GM19467 (cell line): ENCODE data around the gene RAMP3.
"Not testable (repeated sequence)": the region's sequence is repeated elsewhere in the genome, so short reads cannot be mapped to it uniquely, and the experiment has no call there.

Experiments used
- ATAC-seq: cut with Tn5 transposase; IDR thresholded peaks from one replicate; pipeline ENCODE4 v1.9.1; 2021; ENCODE audit warnings: mild to moderate bottlenecking, moderate library complexity; ENCODE audit not compliant: unreplicated experiment

Gene RAMP3

DNA sequence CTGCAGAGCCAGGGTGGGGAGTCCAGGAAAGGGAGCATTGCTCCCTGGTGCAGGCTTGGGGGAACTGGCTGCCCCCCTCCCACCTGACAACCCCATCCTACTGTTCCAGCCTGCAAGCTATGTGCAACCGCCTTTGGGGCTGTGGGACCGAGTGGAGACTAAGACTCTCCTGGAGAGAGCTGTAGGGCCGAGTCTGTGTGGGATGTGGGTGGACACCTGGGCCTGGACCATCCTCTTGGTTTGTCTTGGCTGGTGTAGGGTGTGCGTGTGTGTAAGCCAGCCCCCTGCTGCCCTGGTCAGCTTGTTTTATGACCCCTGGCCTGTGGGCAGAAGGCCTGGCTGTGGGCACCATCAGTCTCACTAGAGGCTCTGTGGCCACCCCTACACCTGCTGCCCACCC, 1.6 kb upstream of the RAMP3 start:
- no peak for ATAC-seq

DNA sequence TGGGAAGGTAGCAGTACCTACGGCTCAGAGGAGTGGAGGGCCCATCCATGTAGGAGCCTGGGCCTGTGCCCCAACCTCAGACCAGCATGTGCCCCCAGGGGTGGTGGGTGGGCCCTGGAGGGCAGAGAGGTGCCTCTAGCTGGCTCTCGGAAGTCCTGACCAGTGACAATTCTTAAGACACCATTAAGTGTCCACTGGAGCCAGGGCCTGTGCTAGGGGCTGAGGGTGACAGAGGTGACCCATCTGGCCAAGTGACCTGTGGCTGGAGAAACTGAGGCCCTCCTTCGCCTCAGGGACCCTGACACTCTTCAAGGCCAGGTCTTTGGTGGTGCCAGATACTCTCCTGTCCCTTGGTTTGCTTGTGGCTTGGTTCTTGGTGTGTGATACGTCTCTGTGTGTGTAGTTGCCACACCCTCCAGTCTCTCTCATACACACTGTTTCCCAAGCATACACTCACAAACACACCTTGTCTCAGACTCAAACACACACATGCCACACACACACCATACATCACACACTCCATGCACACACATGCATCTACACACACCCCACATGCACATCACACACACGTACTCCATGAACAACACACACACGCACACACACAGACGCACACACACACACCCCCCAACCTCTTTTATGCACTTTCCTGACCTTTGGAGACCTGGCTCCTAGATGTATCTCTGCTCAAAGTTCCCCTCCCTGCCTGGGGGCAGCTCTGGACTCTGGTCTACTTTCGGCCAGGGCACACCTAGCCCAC, 897 bp upstream of the RAMP3 start:
- ATAC-seq = no peak

DNA sequence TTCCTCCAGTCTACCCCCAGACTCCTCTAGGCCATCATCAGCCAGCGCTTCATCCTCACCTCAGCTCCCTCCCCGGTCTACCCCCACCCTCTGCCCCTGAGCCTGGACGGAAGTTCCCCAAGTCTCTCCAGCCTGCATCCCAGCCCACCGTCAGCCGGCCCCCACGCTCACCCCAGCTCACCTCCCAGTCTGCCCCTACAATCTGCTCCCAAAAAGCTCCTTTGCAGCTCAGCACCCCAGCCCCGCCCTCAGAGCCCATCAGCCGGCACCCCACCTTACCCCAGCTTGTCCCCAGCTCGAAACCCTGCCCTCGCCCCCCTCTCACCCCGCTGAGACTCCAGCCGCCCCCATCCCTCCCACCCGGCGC, 322 bp upstream of the RAMP3 start:
- no peak for ATAC-seq

DNA sequence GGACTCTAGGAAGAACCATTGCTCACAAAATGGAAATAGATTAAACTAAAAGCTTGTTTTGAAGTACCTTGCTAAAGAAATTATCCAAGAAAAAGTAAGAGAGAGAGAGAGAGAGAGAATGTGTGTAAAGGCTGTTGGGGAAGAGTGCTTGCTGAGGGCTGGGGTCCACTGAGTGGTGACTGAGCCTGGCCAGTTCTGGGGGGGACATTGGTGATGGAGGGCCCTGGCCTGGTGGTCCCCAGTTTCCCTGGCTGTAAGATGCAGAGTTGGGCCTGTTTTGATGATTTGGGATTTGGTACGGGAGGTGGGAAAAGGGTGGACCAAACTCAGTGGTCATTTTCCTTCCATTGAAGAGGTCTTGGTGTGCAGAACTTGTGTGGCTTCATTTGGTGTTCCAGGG, 880 bp downstream of the RAMP3 start:
- ATAC-seq = no peak

DNA sequence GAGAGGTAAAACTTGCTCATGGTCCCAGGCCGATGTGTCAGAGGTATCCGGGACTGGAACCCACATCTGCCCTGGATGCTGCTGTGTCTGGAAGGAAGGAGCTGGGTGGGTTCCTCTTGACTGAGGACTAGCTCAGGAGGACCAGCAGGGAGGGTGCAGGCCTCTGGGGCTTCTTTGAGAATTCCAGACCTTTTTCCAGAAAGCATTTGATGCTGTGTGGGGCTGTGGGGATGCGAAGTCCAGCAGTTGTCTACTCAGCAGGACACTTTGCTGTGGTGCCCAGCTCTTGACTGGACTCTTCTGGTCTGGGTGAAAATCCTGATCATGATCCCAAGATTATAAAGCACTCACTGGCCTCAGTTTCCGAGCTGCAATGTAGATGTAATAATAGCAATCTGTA, 1.7 kb downstream of the RAMP3 start:
- ATAC-seq = no peak

DNA sequence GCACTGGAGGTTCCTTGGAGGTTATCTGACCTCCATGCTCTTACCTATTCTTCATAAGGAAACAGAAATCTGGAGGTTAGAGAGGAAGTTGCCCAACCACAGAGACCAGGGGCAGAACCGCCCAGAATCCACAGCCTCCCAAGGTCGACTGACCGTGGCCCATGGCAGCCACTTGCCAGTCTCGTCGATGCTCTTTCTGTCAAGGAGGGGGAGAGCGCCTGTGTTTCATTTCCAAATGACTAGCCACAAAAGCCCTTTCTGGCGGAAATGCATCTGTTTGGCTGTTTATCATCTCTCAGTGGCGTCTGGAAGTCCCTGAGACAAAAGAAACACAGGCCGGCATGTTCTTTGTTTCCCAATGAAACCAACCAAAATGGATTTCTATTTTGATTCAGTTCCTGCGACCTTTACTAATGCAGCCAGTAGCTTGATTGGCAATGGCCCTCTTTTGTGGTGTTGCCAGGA, 2.9 kb downstream of the RAMP3 start:
- ATAC-seq = no peak

DNA sequence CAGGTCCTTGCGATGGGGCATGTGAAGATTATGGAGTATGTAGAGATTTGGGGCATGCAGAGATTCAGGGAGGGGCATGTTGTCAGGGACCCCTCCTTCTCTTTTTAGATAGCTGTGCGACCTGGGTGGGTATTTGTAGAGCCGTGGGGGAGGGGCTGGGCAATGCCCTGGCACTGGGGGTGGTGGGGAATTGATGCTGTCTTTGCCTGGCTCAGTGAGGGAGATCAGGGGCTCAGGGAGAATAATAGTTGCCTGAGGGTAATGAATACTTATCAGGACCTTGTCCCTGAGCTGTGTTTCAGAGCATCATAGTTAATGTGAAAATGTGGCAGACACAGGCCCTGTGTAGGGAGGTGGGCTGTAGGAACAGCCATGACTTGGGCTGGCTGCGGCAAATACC, 3.5 kb downstream of the RAMP3 start:
- ATAC-seq = no peak

DNA sequence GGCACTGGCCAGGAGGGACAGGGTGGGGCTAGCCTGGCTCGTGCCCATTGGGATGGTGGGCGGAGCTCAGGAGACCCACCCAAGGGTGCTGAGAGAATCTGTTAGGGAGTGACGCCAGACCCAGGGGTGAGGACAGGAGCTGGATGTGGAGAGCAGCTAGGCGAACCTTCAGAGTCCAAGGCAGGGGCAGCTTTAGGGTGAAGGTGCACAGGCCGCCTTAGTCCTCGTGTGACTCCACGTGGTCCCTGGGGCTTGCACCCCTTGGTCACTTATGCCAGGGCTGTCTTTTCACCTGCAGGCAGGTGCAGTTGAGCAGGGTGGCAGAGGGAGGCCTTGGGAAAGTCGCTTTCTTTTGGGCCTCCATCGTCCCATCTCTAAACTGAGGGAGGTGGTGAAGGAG, 4.3 kb downstream of the RAMP3 start:
- ATAC-seq = no peak

DNA sequence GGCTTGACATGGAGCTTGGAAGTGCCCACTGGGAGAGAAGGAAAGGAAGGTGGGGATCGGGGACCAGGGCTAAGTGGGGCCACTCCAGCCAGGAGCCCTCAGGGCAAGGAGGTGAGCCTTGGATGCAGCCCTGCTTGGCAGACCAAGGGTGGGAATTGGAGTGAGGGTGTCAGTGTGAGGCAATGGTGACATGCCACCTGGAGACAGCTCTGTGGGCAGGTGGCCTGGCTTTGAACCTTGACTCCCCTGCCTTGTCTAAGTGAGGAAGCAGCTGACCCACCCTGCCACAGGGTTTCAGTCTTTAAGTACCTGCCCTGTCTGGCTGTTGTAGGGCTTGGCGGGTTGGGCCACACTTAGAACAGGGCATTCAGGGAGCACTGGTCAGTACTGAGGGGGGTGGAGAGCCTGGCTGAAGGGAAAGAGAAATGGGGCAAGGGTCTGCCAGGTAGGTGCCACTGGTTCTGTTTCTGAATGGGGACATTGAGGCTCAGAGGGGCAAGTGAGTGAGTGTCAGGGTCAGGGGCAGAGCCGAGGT, 4.8 kb downstream of the RAMP3 start:
- ATAC-seq = no peak

DNA sequence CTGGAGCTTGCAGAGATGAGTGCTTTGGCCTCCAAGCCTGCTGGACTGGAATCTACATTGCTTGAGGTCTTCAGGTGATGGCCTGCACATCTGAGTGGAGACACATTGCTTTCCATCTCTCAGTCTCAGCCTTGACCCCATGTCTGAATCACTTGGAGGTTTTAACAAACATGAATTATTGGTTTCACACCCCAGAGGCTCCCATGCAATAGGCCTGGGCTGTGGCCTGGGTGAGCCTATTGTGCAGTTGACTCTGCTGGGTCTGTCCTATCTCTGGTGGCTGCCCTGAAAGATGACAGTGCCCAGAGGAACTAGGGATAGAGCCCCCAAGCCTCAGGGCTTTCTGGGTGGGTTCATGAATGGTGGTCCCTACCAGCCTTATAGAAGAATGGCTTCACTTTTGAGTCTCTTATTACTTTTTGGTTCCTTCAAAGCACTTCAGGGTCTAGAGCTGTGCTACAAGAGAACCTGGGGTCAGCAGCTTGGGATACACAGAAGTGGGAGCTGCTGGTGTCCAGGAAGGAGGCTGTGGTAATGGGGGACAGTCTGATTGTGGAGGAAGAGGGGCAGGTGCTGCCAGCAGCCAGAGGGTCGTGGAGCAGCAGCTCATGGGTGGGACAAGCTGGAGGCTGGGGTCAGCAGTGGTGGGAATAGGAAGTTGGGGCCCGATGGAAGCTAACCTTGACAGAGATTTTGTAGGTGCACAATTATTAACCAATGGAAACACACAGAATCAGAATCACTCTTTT, 5.5 kb downstream of the RAMP3 start:
- no peak for ATAC-seq

DNA sequence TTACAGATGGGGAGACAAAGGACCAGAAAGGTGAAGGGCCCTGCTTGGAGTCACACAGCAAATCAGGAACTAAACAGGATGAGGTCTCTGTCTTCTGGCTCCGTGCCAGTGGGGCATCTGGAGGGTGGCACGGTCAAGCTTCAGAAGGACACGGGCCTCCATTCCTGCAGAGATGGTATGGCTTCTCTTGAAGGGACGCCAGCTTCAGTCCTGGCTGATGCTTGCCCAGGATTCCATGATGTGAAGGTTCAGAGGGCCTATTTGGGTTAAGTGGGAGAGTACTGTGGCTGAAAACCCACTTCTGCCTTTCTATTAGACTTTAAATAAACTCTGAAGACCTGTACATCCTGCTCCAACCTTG, 6.1 kb downstream of the RAMP3 start:
- no peak for ATAC-seq

DNA sequence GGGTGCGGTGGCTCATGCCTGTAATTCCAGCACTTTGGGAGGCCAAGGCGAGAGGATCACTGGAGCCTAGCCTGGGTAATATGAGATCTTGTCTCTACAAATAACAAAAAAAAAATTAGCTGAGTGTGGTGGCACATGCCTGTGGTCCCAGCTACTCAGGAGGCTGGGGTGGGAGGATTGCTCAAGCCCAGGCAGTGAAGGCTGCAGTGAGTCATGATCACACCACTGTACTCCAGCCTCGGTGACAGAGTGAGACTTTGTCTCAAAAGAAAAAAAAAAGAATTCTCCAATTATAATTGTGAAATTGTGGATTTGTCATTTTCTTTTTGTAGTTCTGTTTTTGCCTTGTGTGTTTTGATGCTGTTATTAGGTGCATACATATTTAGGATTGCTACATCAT, 6.7 kb downstream of the RAMP3 start:
- ATAC-seq = not testable (repeated sequence)

DNA sequence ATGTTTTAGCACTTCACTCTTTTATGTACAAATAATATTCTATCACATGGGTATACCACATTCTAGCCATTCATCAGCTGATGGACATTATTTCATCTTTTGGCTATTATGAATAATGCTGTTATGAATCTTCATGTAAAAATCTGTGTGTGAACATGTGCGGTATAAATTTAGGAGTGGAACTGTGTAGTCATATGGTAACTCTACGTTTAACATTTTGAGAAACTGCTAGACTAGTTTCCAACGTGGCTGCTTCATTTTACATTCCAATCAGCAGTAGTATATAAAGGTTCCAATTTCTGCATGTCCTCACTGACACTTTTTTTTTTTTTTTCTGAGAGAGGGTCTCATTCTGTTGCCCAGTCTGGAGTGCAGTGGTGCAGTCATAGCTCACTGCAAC, 8.3 kb downstream of the RAMP3 start:
- ATAC-seq = no peak

DNA sequence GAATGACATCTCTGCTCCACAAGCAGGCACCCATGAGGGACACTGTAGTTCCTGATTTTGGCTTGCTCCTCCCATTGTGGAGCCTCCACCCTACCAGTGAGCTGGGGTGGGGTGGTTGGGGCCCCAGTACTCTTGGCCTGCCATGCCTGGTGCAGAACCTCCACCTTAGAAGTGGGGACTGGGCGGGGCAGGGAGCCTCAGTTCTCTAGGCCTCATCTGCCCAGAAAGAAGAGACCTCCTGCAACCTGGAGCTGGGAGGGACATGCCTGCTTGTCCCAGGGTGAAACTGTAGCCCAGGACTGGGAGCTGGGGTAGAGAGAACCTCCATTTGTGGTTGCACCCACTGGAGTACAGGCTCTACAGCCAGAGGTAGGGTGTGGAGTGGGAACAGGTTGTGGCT, 14.4 kb downstream of the RAMP3 start:
- ATAC-seq = no peak

DNA sequence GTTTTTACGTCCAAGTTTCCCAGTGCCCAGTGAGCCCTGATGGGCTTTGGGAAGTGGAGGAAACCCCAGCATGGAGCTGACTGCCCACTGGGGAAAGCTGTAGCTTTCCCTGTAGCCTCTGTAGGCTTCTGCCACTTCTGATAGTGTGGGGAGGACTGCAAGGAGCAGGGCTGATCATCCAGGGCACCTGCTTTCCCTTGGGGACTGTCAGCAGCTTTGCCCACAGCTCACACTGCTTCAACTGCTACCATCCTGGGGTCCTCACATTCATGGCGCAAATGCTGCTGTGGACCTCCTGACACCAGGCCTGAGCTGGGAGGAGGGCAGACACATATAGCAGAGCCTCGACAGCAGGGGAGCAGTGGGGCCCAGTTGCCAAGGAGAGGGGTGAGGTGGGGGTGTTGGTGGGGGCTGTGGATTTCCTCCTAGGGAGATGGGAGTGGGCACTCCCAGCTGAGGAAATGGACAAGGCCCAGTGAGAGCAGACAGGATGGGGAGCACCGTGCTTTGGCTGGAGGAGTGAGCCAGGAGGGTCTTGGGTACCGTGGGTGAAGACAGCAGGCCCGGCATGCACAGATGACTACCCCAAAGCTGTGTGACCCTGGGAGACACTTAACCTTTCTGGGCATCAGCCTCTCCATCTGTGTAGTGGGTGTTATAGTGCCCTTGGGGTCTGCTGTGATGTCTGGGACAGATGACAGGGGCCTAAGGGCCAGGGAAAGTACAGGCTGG, 16.2 kb downstream of the RAMP3 start:
- no peak for ATAC-seq

DNA sequence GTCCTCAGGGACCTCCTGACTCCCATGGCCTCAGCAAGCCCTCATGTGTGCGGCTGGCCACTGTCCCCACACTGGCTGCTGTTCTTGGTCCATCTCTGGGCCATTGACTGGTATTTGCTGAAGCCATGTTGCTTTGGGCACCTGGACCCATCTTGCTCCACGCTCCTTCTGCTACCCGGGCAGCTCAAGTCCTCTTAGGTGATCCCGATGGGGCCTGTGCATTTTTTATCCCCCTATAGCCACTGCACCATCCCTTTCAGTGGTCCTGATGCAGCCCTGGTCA, 16.7 kb downstream of the RAMP3 start:
- no peak for ATAC-seq

DNA sequence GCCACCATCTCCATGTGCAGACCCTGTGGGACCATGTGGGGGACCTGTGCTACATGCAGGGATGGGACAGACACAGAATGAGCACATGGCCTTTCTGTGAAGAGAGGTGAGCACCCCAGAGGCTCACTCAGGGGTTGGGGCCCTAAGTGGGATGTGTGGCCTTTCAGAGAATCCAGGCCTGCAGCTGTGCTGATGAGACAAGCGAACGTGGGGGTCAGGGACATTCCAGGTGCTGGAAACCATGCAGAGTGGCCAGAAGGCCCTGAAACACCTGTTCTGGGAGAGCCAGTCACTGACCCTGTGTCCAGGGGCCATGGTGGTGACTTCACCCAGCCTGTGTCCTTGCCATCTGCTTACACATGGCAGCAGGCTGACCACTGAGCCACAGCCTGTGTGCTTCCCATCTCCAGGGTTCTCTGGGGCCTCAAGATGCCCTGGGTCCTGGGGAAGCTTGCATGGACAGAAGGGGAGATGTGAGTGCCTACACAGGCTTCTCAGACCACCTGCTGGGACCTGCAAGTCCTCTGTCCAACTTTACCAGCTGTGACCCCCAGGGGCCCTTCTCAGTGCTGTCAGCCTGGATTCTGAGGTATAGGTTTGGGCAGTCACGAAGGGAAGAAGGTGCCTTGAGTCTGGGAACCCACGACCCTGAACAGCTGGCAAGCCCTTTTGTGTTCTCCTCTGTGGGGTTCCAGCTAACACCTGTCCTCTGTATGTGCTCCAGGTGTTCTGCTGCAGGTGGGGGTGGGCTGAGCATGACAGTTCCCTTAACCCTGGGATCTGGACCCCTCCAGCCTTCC, 17.6 kb downstream of the RAMP3 start:
- ATAC-seq = no peak

DNA sequence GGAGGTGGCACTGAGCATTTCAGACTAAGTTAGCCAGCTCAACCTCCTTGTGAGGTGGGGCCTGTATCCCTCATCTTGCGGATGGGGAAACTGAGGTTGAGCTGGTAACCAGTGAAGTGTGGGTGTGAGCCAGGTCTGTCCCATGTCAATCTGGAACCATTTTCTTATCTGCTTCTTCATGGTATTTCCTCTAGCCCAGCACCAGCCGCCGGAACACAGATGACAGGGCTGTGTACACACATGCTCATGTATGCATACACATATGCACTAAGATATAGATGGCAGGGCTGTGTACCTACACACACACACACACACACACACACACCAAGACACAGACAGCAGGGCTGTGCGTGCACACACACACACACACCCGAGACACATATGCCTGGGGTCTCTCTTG, 18.5 kb downstream of the RAMP3 start:
- no peak for ATAC-seq

DNA sequence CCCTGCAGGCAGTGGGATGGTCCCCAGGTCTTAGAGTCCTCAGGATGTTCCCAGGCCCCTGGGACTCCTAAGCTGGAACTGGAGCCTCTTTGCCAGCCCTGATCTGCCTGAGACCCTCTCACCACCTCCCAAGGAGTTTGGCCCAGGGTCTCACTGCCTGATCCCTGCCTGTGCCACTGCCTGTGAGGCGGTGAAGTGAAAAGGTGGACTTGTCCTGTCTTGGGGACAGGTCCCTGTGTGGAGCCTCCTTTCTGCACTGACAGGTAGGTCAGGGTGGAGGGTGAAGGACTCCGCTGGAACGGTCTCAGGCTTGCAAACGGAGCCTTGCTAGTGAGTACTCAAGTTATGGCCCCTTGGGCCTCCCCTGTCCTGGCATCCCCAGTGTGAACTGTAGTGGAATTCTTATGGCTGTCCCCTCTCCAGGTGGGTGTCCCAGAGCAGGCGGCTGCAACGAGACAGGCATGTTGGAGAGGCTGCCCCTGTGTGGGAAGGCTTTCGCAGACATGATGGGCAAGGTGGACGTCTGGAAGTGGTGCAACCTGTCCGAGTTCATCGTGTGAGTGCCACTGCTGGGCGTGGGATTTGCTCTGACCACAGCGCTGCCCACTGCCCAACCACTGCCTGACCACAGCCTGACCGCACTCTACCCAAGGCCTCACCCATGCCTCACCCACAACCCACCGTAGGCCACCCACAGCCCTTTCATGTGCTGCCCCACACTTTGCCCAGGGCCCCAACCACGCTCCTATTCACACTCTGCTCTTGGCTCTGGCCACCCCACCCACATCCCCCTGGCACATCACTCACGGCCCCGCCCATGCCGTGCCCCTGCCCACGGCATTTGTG, 19.5 kb downstream of the RAMP3 start:
- no peak for ATAC-seq

DNA sequence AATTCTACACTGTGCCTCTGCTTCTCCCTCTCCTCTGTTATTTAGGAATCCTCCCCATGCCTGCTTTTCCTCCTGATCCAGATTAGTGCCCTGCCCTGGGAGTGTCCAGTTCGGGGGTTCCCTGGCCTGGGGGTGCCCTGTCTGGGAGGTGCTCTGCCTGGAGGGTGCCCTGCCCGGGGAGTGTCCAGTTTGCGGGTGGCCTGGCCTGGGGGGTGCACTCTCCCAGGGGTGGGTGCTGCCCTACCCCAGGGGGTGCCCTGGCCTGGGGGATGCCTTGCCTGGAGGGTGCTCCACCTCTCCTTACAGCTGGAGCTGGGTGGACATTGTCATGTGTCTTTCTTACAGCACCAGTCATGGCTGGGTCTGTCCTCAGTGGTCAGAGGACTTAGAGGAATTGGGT, 20.2 kb downstream of the RAMP3 start:
- no peak for ATAC-seq
